ENCODE data around the gene ZNF791.

DNA sequence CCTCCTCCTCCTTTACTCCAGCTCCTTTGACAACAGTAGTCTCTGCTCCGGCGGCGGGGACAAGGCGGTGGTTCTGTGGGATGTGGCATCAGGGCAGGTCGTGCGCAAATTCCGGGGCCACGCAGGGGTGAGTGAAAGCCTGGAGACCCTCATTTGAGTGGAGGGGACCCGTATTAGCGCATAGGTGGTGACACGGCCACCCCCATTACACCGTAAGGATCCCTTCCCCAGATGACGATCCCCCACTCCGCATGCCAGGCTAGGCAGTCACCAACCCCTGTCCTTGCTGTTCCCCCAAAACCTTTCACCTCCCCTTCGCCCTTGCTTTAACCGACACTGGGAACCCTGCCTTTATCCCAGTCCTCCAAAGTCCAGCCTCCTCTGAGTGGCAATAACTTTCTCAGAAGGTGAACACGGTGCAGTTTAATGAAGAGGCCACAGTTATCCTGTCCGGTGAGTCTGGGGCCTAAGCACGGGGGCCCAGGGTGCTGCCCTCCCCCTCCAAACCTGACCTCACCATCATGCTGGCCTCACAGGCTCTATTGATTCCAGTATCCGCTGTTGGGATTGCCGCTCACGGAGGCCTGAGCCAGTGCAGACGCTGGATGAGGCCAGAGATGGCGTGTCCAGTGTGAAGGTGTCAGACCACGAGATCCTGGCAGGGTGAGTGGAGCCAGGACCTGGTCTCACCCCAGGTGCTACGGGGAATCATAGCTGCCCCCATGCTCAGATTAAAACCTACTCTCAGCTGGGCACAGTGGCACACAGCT lies 59.6 kb downstream of the ZNF791 start:
- TF ChIP-seq, protein P1, sequence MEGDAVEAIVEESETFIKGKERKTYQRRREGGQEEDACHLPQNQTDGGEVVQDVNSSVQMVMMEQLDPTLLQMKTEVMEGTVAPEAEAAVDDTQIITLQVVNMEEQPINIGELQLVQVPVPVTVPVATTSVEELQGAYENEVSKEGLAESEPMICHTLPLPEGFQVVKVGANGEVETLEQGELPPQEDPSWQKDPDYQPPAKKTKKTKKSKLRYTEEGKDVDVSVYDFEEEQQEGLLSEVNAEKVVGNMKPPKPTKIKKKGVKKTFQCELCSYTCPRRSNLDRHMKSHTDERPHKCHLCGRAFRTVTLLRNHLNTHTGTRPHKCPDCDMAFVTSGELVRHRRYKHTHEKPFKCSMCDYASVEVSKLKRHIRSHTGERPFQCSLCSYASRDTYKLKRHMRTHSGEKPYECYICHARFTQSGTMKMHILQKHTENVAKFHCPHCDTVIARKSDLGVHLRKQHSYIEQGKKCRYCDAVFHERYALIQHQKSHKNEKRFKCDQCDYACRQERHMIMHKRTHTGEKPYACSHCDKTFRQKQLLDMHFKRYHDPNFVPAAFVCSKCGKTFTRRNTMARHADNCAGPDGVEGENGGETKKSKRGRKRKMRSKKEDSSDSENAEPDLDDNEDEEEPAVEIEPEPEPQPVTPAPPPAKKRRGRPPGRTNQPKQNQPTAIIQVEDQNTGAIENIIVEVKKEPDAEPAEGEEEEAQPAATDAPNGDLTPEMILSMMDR (conservative IDR thresholded peaks at IDR 0.05) = no peak
- TF ChIP-seq ZFX (IDR thresholded peaks at IDR 0.05) = no peak
